Globus pallidus (tissue), 1 donor: ENCODE data around the gene REST.

ENCODE experiments used
- DNase-seq: peaks from one replicate; pipeline ENCODE4 v3.0.0-alpha.2; 2015; ENCODE audit warnings: low spot score

The REST gene

DNA sequence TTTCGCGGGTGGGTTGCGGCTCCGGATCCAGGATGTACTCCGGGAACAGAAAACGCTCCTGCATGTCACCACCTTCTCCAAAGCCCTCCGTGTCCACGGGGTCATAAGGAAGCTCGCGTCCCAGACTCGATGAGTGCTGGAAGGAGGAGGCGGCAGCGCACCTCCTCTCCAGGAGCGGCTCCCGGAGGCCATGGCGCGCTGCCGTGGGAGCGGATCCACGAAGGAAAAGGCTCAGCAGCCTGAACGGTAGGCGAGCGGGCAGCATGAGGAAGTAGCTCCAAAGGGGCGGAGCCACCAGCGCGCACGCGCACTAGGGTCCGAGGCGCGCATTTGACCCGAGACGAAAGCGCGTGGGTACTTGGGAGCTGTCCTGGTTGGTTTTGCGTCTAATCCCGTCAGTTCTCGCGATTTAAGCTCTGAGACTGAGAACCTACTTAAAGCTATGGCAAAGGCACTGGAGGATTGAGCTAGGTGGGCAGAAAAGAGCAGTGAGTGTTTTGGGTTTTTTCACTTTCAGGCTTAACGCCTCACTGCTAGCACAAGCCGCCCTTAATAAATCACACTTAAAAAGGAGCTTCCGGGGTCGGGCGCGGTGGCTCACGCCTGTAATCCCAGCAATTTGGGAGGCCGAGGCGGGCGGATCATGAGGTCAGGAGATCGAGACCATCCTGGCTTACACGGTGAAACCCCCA is 69.8 kb downstream of the REST start, which contains the start of gene NOA1:
TSS of gene NOA1 (minus strand) at position 286 of the 692 bp plus-strand sequence. CDS start at position 265, 21 bp downstream.
- peak; percentile 96 for DNase-seq

DNA sequence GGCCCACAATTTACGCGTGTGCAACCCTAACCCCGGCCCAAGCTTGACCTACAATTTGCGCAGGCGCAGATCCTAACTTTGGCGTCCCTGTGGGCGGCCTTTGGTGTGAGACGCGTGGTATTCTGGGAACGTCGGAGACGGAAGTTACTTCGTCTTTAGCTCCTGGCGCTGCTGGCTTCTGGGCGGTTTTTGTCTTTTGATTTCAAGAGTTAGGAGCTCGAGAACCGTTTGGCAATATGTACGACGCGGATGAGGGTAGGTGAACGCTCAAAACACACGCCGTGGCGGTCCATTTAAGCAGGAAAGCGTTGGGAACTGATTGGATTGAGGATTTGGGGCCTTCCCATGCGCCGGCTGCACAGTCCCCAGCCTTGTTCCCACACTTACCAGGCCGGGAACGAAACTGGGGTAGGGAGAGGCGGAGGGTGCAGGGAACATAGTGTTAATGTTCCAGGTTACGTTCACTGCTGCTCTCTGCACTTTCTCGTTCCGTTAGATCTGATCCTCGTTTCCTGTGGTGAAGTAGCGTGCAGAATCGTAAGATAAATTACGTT is 71.1 kb downstream of the REST start, which contains the start of gene POLR2B:
TSS of gene POLR2B (plus strand) at position 147 of the 554 bp plus-strand sequence. CDS start at position 237, 90 bp downstream.
- peak; percentile 95 for DNase-seq

DNA sequence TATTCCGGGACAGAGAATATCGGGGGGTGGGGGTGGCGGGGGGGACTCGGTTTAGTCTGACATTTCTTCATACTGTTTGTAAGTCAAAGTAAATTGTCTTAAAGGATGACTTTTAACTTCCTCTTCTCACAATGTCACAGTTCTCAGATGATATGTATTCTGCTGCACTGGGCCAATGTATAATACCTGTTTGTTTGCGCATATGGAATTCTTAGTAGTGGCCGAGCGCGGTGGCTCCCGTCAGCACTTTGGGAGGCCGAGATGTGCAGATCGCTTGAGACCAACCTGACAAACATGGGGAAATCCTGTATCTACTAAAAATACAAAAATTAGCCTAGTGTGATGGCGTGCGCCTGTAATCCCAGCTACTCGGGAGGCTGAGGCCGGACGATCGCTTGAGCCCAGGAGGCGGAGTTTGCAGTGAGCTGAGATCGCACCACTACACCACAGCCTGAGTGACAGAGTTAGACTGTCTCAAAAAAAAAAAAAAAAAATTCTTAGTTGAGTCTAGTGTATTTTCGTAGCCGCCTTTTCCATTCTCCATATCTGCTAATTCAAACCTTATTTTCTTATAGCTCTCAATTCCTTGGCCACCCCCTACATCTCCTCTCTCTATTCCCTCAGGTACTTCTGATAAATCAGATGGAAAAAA is 71.8 kb downstream of the REST start:
- DNase-seq = no peak

DNA sequence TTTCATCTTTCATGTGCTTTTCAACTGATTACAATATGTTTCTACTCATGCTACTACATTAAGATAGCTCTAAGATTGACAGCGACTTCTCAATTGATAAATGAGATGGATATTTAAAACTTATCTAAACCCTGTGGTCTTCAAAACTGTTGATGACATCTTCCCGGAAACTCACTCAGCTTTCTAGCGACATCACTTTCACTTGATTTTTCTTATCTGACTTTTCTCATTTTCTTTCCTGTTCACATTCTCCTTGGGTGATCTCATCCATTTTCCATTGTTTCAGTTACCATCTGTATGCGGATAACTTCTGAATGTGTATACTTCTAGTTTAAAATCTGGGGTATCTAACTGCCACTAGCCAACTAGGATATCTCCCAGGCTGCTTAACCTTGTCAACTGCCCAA is 74.1 kb downstream of the REST start:
- no peak for DNase-seq

DNA sequence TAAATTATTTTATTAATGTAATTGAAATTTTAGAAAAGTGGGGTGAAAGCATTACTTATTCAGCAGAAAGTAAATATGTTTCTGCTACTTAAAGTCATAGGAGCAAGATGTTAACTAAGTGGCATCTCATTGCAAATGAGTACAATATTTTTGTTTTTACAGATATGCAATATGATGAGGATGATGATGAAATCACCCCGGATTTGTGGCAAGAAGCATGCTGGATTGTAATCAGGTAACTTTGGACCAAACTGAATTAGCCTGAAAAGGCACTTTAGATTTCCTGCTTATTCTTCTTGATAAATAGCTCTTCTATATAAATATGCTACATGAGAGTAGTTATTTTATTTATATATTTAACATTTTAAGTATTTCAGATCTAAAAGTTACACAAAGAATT is 78.5 kb downstream of the REST start:
- no peak for DNase-seq

DNA sequence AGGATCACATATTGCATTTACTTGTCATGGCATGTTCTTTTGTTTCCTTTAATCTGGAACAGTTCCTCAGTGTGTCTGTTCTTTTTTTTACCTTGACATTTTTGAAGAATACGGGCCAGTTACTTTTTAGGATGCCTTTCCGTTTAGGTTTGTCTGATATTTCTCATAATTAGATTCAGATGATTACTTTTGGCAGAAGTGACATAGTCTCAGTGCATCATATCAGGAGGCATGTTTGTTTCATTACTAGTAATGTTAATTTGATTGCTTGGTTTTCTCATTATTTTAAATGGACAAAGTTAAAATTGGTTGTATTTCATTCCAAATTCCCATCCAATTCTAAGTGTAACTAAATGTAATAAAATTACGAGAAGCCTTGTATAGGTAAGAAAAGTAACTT is 79.3 kb downstream of the REST start:
- DNase-seq = no peak

DNA sequence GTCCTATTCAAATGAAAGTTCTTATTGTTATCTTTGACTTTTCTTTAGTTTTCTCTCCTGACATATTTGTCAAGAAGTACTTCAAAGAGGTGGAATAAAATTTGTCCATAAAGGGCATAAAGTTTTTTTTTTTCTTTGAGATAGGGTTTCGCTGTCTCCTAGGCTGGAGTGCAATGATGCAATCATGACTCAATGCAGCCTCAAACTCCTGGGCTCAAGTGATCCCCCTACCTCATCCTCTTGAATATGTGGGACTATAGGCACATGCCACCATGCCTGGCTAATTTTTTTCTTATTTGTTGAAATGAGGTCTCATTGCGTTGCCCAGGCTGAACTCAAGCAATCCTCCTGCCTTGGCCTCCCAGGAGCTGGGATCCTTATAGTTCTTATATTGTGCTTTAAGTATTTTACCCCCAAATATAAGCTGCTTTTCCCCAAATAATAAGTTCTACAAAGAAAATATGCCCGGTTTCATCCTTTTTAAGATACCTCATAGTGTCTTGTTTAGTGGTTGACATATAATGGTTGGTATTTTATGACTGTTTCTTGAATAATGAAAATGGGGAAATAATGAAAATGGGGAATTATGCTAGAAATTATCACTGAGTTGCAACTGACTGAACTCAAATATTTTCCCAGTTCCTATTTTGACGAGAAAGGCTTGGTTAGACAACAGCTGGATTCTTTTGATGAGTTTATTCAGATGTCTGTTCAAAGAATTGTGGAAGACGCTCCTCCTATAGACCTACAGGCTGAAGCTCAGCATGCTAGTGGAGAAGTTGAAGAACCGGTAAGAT is 82.6 kb downstream of the REST start:
- DNase-seq = no peak

DNA sequence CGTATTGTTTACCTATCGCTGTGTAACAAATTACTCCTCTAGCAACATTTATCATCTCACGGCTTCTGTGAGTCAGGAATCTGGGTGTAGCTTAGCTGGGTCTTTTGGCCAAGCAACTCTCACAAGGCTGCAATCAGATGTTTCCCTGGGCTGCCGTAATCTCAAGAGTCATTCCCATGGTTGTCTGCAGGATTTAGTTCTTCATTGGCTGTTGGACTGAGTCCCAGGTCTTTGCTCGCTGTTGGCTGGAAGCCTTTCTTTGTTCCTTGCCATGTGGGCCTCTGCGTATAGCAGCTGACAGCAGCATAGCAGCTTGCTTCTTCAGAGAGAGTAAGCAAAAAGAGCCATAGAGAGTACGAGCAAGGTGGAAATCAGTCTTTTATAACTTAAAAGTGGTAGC is 87.8 kb downstream of the REST start:
- peak; percentile 91 for DNase-seq

DNA sequence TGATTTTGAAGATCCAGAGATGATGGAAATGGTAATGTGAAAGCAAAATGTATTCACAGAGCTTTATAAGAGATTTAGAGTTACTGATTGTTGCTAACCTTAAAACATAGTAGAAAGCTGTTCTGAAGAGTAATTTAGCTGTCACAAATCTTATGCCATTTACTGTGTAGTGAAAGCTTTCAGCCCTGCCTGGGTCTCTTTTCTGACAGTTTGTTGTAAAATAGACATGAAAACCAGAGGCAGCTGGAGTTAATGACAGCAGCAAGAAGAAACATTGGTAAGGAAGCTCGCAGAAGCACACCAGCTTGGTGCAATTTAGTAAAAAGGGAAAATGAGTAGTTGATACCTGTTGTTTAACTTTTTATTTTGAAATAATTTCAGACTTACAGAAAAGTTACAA is 92.1 kb downstream of the REST start:
- no peak for DNase-seq

DNA sequence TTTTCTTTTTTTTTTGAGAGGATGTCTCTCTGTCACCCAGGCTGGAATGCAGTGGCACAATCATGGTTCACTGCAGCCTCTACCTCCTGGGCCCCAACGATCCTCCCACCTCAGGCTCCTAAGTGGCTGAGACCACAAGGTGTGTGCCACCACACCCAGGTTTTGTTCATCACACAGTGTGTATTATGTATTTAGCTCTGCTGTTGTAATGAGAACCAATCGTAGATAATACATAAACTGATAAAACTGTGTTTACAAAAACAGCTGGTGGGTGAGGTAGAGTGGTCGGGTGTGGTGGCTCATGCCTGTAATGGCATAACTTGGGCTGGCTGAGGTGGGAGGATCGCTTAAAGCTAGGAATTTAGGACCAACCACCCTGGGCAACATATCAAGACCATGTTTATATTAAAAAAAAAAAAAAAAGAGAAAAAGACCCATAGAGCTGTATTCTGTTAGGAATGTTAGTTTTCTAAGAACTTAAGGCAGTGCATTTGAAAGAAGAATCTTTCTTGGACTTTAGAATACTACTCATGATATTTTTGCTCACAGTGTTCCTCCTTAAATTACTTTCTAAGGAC is 105.9 kb downstream of the REST start:
- DNase-seq = no peak
